H1 (cell line): ENCODE data around the gene CSNK1A1. TPM values are rescaled to one million over a fixed set of nuclear protein-coding genes. Genes with fewer than 3 reads are reported as not detected.

ENCODE experiments used
- CTCF ChIA-PET: fragments of 300-600 bp; sonication (Branson Sonifier 250); formaldehyde crosslinking; loops from one replicate; lab custom pipeline; 2021; ENCODE audit not compliant: partially characterized antibody; lab: Charles Lee
- POLR2A ChIA-PET: fragments of 300-600 bp; sonication (Branson Sonifier 250); formaldehyde crosslinking; loops from one replicate; lab custom pipeline; 2021; ENCODE audit warnings: inconsistent platforms; ENCODE audit not compliant: partially characterized antibody; lab: Charles Lee
- DNase-seq, 2 experiments: peaks; one replicate each; pipeline versions ENCODE4 v3.0.0 to v3.0.0-alpha.2; 2010 to 2022; ENCODE audit warnings: low spot score in 2 of 2, low read depth in 1 of 2, mixed read lengths in 1 of 2
- FAIRE-seq: peaks from 2 replicates; lab custom pipeline; 2011; peaks lifted over from hg19 to GRCh38; lab: Jason Lieb, UNC
- H2AFZ ChIP-seq: 2 replicates; pipeline ENCODE4 v1.8.1; 2012; ENCODE audit warnings: low read length, inconsistent platforms
- H2AK5ac ChIP-seq: 2 replicates; pipeline ENCODE4 v1.6.1; 2013; ENCODE audit warnings: low read depth, low read length
- H2BK120ac ChIP-seq: replicated peaks from 2 replicates; pipeline ENCODE3; 2013; ENCODE audit warnings: low read depth, low read length, inconsistent platforms
- H2BK12ac ChIP-seq: 2 replicates; pipeline ENCODE4 v1.6.1; 2013; ENCODE audit warnings: low read depth, low read length
- H2BK15ac ChIP-seq: 2 replicates; pipeline ENCODE4 v1.6.1; 2013; ENCODE audit warnings: low read length
- H2BK20ac ChIP-seq: 2 replicates; pipeline ENCODE4 v1.6.1; 2013; ENCODE audit warnings: low read length
- H2BK5ac ChIP-seq: 2 replicates; pipeline ENCODE4 v1.6.1; 2013; ENCODE audit warnings: low read depth, low read length
- H3K14ac ChIP-seq: 2 replicates; pipeline ENCODE4 v1.6.1; 2013; ENCODE audit warnings: inconsistent platforms; ENCODE audit not compliant: insufficient read length
- H3K18ac ChIP-seq: 2 replicates; pipeline ENCODE4 v1.6.1; 2013; ENCODE audit warnings: low read length; ENCODE audit errors: extremely low read depth
- H3K23ac ChIP-seq: 2 replicates; pipeline ENCODE4 v1.6.1; 2013; ENCODE audit warnings: inconsistent platforms; ENCODE audit not compliant: insufficient read length
- H3K23me2 ChIP-seq: 2 replicates; pipeline ENCODE4 v1.6.1; 2013; ENCODE audit warnings: low read depth, low read length
- H3K27ac ChIP-seq: 2 replicates; pipeline ENCODE4 v1.6.1; 2011; ENCODE audit warnings: low read depth, low read length, inconsistent platforms
- H3K27me3 ChIP-seq, 4 experiments: replicated peaks in 1 of 4; 1 replicate in 1 of 4; 2 replicates in 3 of 4; pipeline versions ENCODE4 v1.6.1 to v1.8.1; 2011 to 2013; ENCODE audit warnings: low read length in 3 of 4, mild to moderate bottlenecking in 3 of 4, inconsistent platforms in 2 of 4, mixed read lengths in 2 of 4, moderate library complexity in 1 of 4; ENCODE audit not compliant: control insufficient read depth in 3 of 4, insufficient read depth in 3 of 4; ENCODE audit errors: extremely low read depth in 1 of 4
- H3K36me3 ChIP-seq, 4 experiments: 2 replicates each; pipeline versions ENCODE4 v1.6.1 to v1.8.1; 2011 to 2013; ENCODE audit warnings: mild to moderate bottlenecking in 4 of 4, low read length in 3 of 4, moderate library complexity in 2 of 4, control low read depth in 1 of 4, inconsistent platforms in 1 of 4; ENCODE audit not compliant: insufficient read depth in 4 of 4, control insufficient read depth in 2 of 4
- H3K4ac ChIP-seq: replicated peaks from 2 replicates; pipeline ENCODE3; 2013; ENCODE audit warnings: low read length, low read depth, mixed read lengths, inconsistent platforms; ENCODE audit not compliant: insufficient read length
- H3K4me1 ChIP-seq, 4 experiments: replicated peaks in 1 of 4; 1 replicate in 1 of 4; 2 replicates in 3 of 4; pipeline versions ENCODE4 v1.6.1 to v1.8.1; 2011 to 2013; ENCODE audit warnings: low read length in 3 of 4, inconsistent platforms in 2 of 4, mixed read lengths in 1 of 4; ENCODE audit not compliant: insufficient read depth in 4 of 4, control insufficient read depth in 3 of 4
- H3K4me2 ChIP-seq, 2 experiments: 2 replicates each; pipeline versions ENCODE4 v1.6.1 to v1.8.1; 2011 to 2013; ENCODE audit warnings: low read depth in 2 of 2, low read length in 2 of 2, control low read depth in 1 of 2, inconsistent platforms in 1 of 2, mild to moderate bottlenecking in 1 of 2; ENCODE audit not compliant: insufficient read depth in 1 of 2
- H3K4me3 ChIP-seq, 4 experiments: fragments of 200-600, 300-600 bp in 1 of 4; sonication (generic), shearing (Covaris generic), sonication (Bioruptor Twin) in 1 of 4; 2 replicates each; pipeline versions ENCODE4 v1.5.1 to v1.8.1; 2011 to 2016; ENCODE audit warnings: low read length in 4 of 4, low read depth in 3 of 4, control low read depth in 2 of 4, inconsistent platforms in 2 of 4, mild to moderate bottlenecking in 2 of 4, mixed read lengths in 1 of 4, moderate library complexity in 1 of 4; ENCODE audit not compliant: insufficient read depth in 2 of 4; ENCODE audit errors: extremely low read depth in 1 of 4
- H3K56ac ChIP-seq: replicated peaks from 2 replicates; pipeline ENCODE3; 2013; ENCODE audit warnings: low read depth, mild to moderate bottlenecking, mixed read lengths, low read length, inconsistent platforms; ENCODE audit not compliant: insufficient read length
- H3K79me1 ChIP-seq: 2 replicates; pipeline ENCODE4 v1.6.1; 2013; ENCODE audit warnings: low read depth, low read length, control low read depth
- H3K79me2 ChIP-seq, 2 experiments: 2 replicates each; pipeline versions ENCODE4 v1.6.1 to v1.8.1; 2012 to 2013; ENCODE audit warnings: low read length in 2 of 2, mild to moderate bottlenecking in 2 of 2, inconsistent platforms in 1 of 2; ENCODE audit not compliant: insufficient read depth in 2 of 2, control insufficient read depth in 1 of 2
- H3K9ac ChIP-seq, 4 experiments: replicated peaks in 1 of 4; 1 replicate in 1 of 4; 2 replicates in 3 of 4; pipeline versions ENCODE4 v1.6.1 to v1.8.1; 2011 to 2013; ENCODE audit warnings: low read depth in 3 of 4, low read length in 3 of 4, control low read depth in 2 of 4, mild to moderate bottlenecking in 2 of 4, moderate library complexity in 2 of 4, inconsistent platforms in 1 of 4; ENCODE audit errors: extremely low read depth in 1 of 4
- H3K9me3 ChIP-seq, 2 experiments: 2 replicates each; pipeline versions ENCODE4 v1.6.1 to v1.8.1; 2012 to 2013; ENCODE audit warnings: mild to moderate bottlenecking in 2 of 2, moderate library complexity in 2 of 2, control low read depth in 1 of 2, inconsistent platforms in 1 of 2, low read depth in 1 of 2, low read length in 1 of 2, mixed read lengths in 1 of 2; ENCODE audit not compliant: insufficient read depth in 2 of 2
- H4K20me1 ChIP-seq, 2 experiments: replicated peaks in 1 of 2; 2 replicates each; pipeline versions ENCODE3 to v1.8.1; 2011 to 2013; ENCODE audit warnings: inconsistent platforms in 2 of 2, low read length in 2 of 2, mild to moderate bottlenecking in 1 of 2; ENCODE audit not compliant: insufficient read depth in 2 of 2, control insufficient read depth in 1 of 2
- H4K5ac ChIP-seq: 2 replicates; pipeline ENCODE4 v1.6.1; 2013; ENCODE audit warnings: low read length, low read depth, mixed read lengths, inconsistent platforms; ENCODE audit not compliant: insufficient read length
- H4K8ac ChIP-seq: 2 replicates; pipeline ENCODE4 v1.8.0; 2013; ENCODE audit warnings: mild to moderate bottlenecking, moderate library complexity, low read length, inconsistent platforms; ENCODE audit not compliant: insufficient read depth; ENCODE audit errors: extremely low read depth
- H4K91ac ChIP-seq: replicated peaks from 2 replicates; pipeline ENCODE3; 2013; ENCODE audit warnings: low read length, mixed read lengths, inconsistent platforms; ENCODE audit not compliant: insufficient read length
- CBX8 ChIP-seq: fragments of 300-800, 300-1000 bp; sonication (generic); IDR thresholded peaks from 2 replicates; pipeline ENCODE4 v1.7.1; 2016; ENCODE audit warnings: low read depth, low read length, borderline replicate concordance
- FOSL1 ChIP-seq: IDR thresholded peaks from 2 replicates; pipeline ENCODE4 v1.6.1; 2011; ENCODE audit warnings: mild to moderate bottlenecking, low read depth, low read length, moderate library complexity; ENCODE audit not compliant: insufficient read depth
- POLR2A ChIP-seq, 2 experiments: IDR thresholded peaks; 1 replicate in 1 of 2; 2 replicates in 1 of 2; pipeline ENCODE4 v1.6.1; 2011; ENCODE audit warnings: low read depth in 2 of 2, low read length in 2 of 2, mild to moderate bottlenecking in 2 of 2; ENCODE audit errors: control extremely low read depth in 1 of 2
- POLR2AphosphoS5 ChIP-seq: IDR thresholded peaks from 2 replicates; pipeline ENCODE4 v1.6.1; 2011; ENCODE audit warnings: low read depth, low read length
- RNF2 ChIP-seq: fragments of 200-900, 300-1000 bp; sonication (generic); IDR thresholded peaks from 2 replicates; pipeline ENCODE4 v1.7.1; 2016; ENCODE audit warnings: borderline replicate concordance, low read depth, mild to moderate bottlenecking, antibody characterized with exemption, low read length; ENCODE audit not compliant: poor library complexity, severe bottlenecking; ENCODE audit errors: missing control alignments
- SP2 ChIP-seq: IDR thresholded peaks from 2 replicates; pipeline ENCODE4 v1.6.1; 2012; ENCODE audit warnings: mild to moderate bottlenecking, low read length, inconsistent platforms
- WGBS, 2 experiments: shearing (Covaris generic) in 1 of 2; methylation state at CpG; one replicate each; pipeline versions ENCODE4 v1.1.6 to v1.1.7; 2013 to 2015; ENCODE audit warnings: low lambda C conversion rate in 2 of 2, mixed read lengths in 2 of 2, inconsistent platforms in 1 of 2, low coverage in 1 of 2, missing lambda C conversion rate in 1 of 2; ENCODE audit not compliant: insufficient replicate concordance in 2 of 2, insufficient coverage in 1 of 2, insufficient read length in 1 of 2; ENCODE audit errors: extremely low coverage in 1 of 2, missing lambda C conversion rate in 1 of 2; 5-methylcytosine and 5-hydroxymethylcytosine counted together
- polyA plus RNA-seq, 7 experiments: library from polyadenylated mRNA; depleted of rRNA in 3 of 7; stranded (reverse) in 5 of 7; unstranded in 2 of 7; fragments of >200 nt in 5 of 7; fragments of 200-250 nt in 2 of 7; gene quantifications; 1 replicate in 5 of 7; 2 replicates in 1 of 7; 4 replicates in 1 of 7; pipeline versions ENCODE4 v1.2.1 to v1.2.3, GENCODE V29; 2011 to 2013; ENCODE audit warnings: missing spikeins in 2 of 7, mixed read lengths in 2 of 7
- total RNA-seq: library from RNA; stranded (reverse); fragmentation: NEBNext Ultra II Directional; extraction: Animal tissue kit (Norgen Biotek cat#: 25700); gene quantifications from 2 replicates; pipeline ENCODE4 v1.2.1, GENCODE V29; 2021

CSNK1A1 gene
- total and polyA plus RNA-seq, 2 of the 8 experiments (the other 6 are each of a cell fraction or from before 2014, with no cell fraction given) = 61.2 to 244 TPM

DNA sequence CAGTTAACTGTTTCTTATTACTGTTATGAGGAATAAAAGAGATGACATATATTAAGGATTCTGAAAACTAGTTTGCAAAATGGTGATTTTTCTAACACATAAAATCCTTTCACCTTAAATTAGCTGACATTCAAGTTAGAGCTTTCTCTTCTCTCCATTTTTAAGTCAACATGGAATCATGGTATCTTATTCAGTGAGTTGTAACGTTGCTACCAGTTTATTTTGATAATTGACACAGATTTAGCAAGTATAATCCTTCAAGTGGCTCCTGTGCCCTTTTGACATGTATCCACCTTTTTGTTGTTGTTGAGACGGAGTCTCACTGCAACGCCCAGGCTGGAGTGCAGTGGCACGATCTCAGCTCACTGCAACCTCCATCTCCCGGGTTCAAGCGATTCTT lies 58.5 kb downstream of the CSNK1A1 start:
- Histone ChIP-seq H2BK120ac (no peak overlapping the region), H3K79me2 (no peaks in the 10 kb centered on the region), H3K23me2 (no peaks in the 10 kb centered on the region), H3K4me1 (peaks cover 0 to 5% (median 0%) of the 10 kb centered on the region in 4 experiments; a peak in 2 of 7 replicates), H3K27ac (no peak overlapping the region), H2BK15ac (no peak overlapping the region), H3K9me3 (no peaks in the 10 kb centered on the region), H4K8ac (no peak overlapping the region), H3K18ac (no peak overlapping the region), H4K91ac (no peak overlapping the region), H3K27me3 (peaks cover 0 to 1% (median 0%) of the 10 kb centered on the region in 4 experiments; a peak in 1 of 7 replicates), H4K5ac (no peak overlapping the region), H3K4me3 (no peak overlapping the region), H3K4me2 (no peak overlapping the region), H2BK12ac (no peak overlapping the region), H3K79me1 (no peaks in the 10 kb centered on the region), H3K23ac (no peak overlapping the region), H3K4ac (no peak overlapping the region), H2AK5ac (no peak overlapping the region), H3K56ac (no peak overlapping the region), H2AFZ (no peak overlapping the region), H3K14ac (no peak overlapping the region), H3K9ac (no peak overlapping the region), H4K20me1 (no peaks in the 10 kb centered on the region), H2BK20ac (no peak overlapping the region), H3K36me3 (peaks cover 0 to 32% (median 2%) of the 10 kb centered on the region in 4 experiments; a peak in 4 of 8 replicates), H2BK5ac (no peak overlapping the region)
- TF ChIP-seq CBX8 = no peak
- peak; percentile 42; the same call in 1 of the 2 replicates for TF ChIP-seq POLR2AphosphoS5
- TF ChIP-seq FOSL1 = no peak
- TF ChIP-seq SP2 = no peak
- 0 out of 3 replicates have a peak, but pooled peaks of 1 of the 2 experiments have one; percentile 10 for TF ChIP-seq POLR2A (IDR thresholded peaks at IDR 0.05; ENCODE audit: control extremely low read depth in 1 of 2, low read depth in 2 of 2, low read length in 2 of 2)
- no peak for TF ChIP-seq RNF2
- CTCF ChIA-PET = interaction anchor here (1.4 to 1.7 kb wide), 3 partner anchors 25 to 50 kb away, joined by 3 to 6 read pairs (median 4); no protein-coding TSS in a partner anchor
- FAIRE-seq (no peak), DNase-seq (peak in 1 of 2 experiments; percentile 33)
- POLR2A ChIA-PET = interaction anchor here (0.7 to 5.2 kb wide), 10 partner anchors 8 to 126 kb away, joined by 3 to 38 read pairs (median 4); partner anchors contain the start of gene CSNK1A1
- 84% methylated on average over 6 of the region's 6 CpGs; no CpG with 5 or more reads in 1 of the 2 experiments for WGBS, 2 experiments
